ENCODE results near the gene SWT1.
"Not testable (repeated sequence)": the region's sequence is repeated elsewhere in the genome, so short reads cannot be mapped to it uniquely, and the experiment has no call there.

Gene SWT1

GRCh38 chr1:185251928-185252327 is 95.0 kb downstream of the SWT1 start:
- not testable (repeated sequence) for DNase-seq (ENCODE audit: low spot score)

- not testable (repeated sequence) for DNase-seq (ENCODE audit: low spot score)
These were observed 95.4 kb downstream of the SWT1 start for GRCh38 chr1:185252404-185252803.

- not testable (repeated sequence) for DNase-seq (ENCODE audit: low spot score)
These were observed 98.6 kb downstream of the SWT1 start for GRCh38 chr1:185255595-185255994.

- not testable (repeated sequence) for DNase-seq (ENCODE audit: low spot score)
These were observed 100.4 kb downstream of the SWT1 start for GRCh38 chr1:185257116-185257949.

- DNase-seq (ENCODE audit: low spot score), result no peak
These were observed 100.9 kb downstream of the SWT1 start for GRCh38 chr1:185257950-185258208.

GRCh38 chr1:185258676-185259075 is 101.7 kb downstream of the SWT1 start:
- DNase-seq (ENCODE audit: low spot score), result no peak

- no peak for DNase-seq (ENCODE audit: low spot score)
These were observed 103.6 kb downstream of the SWT1 start for GRCh38 chr1:185260611-185261010.

- no peak for DNase-seq (ENCODE audit: low spot score)
These were observed 105.2 kb downstream of the SWT1 start for GRCh38 chr1:185262151-185262550.

- no peak for DNase-seq (ENCODE audit: low spot score)
These were observed 106.3 kb downstream of the SWT1 start for GRCh38 chr1:185263292-185263691.

- DNase-seq (ENCODE audit: low spot score), result no peak
These were observed 106.8 kb downstream of the SWT1 start for GRCh38 chr1:185263780-185264179.

- no peak for DNase-seq (ENCODE audit: low spot score)
These were observed 108.3 kb downstream of the SWT1 start for GRCh38 chr1:185265314-185265713.

- DNase-seq (ENCODE audit: low spot score), result no peak
These were observed 110.3 kb downstream of the SWT1 start for GRCh38 chr1:185267301-185267700.

GRCh38 chr1:185267701-185268100 is 110.7 kb downstream of the SWT1 start:
- no peak for DNase-seq (ENCODE audit: low spot score)

GRCh38 chr1:185268352-185268751 is 111.4 kb downstream of the SWT1 start:
- no peak for DNase-seq (ENCODE audit: low spot score)

GRCh38 chr1:185271921-185272320 is 115.0 kb downstream of the SWT1 start:
- no peak for DNase-seq (ENCODE audit: low spot score)

GRCh38 chr1:185279571-185279970 is 122.6 kb downstream of the SWT1 start:
- DNase-seq (ENCODE audit: low spot score), result no peak

- no peak for DNase-seq (ENCODE audit: low spot score)
These were observed 123.6 kb downstream of the SWT1 start for GRCh38 chr1:185280589-185280988.

- DNase-seq (ENCODE audit: low spot score), result no peak
These were observed 124.3 kb downstream of the SWT1 start for GRCh38 chr1:185281245-185281644.

- DNase-seq (ENCODE audit: low spot score), result no peak
These were observed 127.1 kb downstream of the SWT1 start for GRCh38 chr1:185284116-185284515.

- DNase-seq (ENCODE audit: low spot score), result no peak
These were observed 127.7 kb downstream of the SWT1 start for GRCh38 chr1:185284533-185285276.

GRCh38 chr1:185287451-185287850 is 130.5 kb downstream of the SWT1 start:
- no peak for DNase-seq (ENCODE audit: low spot score)

- no peak for DNase-seq (ENCODE audit: low spot score)
These were observed 131.5 kb downstream of the SWT1 start for GRCh38 chr1:185288435-185288834.

- DNase-seq (ENCODE audit: low spot score), result no peak
These were observed 132.9 kb downstream of the SWT1 start for GRCh38 chr1:185289880-185290279.

GRCh38 chr1:185291159-185291558 is 134.2 kb downstream of the SWT1 start:
- no peak for DNase-seq (ENCODE audit: low spot score)
